ENCODE data around the gene TPD52L1. TPM values are rescaled to one million over a fixed set of nuclear protein-coding genes. Genes with fewer than 3 reads are reported as not detected.

The TPD52L1 gene
- total RNA-seq, 1 donor from 2014 or later, result 93.6 TPM

DNA sequence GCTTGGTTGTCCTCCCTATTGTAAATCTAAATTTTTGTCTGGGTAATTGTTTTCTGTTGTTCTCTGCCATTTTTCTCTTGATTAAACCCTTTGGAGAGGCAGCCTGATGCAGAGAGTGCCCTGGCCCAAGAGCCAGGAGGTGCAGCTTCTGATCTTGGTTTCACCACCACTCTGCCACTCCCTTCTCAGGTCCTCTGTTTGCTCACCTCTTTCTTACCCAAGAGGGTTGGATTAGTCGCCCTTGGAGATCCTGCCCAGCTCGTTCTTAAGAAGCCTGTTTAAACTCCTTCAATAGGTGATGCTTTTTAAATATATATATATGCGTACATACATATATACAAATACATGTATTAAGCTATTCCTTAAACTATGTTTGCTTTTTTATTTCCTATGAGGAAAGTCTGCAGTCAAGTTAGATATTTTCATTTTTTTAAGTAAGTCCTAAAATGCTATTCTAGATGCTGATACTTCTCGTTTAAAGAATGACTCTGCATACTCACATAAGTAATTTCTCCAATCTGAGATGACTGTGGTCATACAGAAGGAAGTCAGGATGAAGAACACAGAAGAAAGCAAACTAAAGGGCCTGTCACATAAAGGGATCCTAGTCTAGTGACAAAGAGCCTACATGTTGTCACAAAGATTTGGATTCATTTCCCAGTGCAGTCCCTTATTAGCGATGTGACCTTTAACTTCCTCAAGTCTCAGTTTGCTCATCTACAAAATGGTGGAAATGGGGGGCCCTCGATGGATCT lies 19.9 kb downstream of the TPD52L1 start:
- peaks cover 0 to 5% of the 10 kb centered on the region in 2 donors for H3K4me1 ChIP-seq
- DNase-seq (ENCODE audit: low spot score in 2 of 2), result no peak
- H3K9me3 ChIP-seq, result no peaks in the 10 kb centered on the region
- no peaks in the 10 kb centered on the region for H3K27me3 ChIP-seq
- no peak overlapping the region for H3K27ac ChIP-seq
- H3K36me3 ChIP-seq, result no peaks in the 10 kb centered on the region
- TF ChIP-seq, protein P1, sequence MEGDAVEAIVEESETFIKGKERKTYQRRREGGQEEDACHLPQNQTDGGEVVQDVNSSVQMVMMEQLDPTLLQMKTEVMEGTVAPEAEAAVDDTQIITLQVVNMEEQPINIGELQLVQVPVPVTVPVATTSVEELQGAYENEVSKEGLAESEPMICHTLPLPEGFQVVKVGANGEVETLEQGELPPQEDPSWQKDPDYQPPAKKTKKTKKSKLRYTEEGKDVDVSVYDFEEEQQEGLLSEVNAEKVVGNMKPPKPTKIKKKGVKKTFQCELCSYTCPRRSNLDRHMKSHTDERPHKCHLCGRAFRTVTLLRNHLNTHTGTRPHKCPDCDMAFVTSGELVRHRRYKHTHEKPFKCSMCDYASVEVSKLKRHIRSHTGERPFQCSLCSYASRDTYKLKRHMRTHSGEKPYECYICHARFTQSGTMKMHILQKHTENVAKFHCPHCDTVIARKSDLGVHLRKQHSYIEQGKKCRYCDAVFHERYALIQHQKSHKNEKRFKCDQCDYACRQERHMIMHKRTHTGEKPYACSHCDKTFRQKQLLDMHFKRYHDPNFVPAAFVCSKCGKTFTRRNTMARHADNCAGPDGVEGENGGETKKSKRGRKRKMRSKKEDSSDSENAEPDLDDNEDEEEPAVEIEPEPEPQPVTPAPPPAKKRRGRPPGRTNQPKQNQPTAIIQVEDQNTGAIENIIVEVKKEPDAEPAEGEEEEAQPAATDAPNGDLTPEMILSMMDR (IDR thresholded peaks at IDR 0.05), result no peak
- no peak overlapping the region for H3K4me3 ChIP-seq
- intact Hi-C loops (cut with DNase I), result no loop called here

DNA sequence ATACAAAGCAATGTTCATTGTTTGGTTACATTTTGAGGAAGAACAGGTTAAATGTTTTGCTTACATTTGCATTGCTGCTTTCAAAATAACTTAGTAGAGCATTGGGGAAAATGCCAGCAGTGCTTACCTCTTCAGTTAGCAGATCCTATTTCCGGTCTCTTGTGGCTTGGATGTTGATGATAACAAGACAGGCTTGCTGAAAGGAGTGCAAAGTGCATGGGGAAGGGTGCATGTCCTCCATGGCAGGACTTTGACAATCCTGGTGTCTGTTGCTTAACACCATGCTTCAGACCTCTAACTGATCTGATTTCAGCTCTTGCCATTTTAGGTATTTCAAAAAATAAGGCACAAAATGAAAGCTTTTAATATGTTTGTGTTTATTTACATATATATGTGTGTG lies 21.1 kb downstream of the TPD52L1 start:
- intact Hi-C loops (cut with DNase I), result no loop called here
- DNase-seq (ENCODE audit: low spot score in 2 of 2), result no peak
- Histone ChIP-seq H3K4me1 (peaks cover 0 to 1% of the 10 kb centered on the region in 2 donors), H3K27ac (no peak overlapping the region), H3K4me3 (no peak overlapping the region), H3K9me3 (no peaks in the 10 kb centered on the region), H3K36me3 (no peaks in the 10 kb centered on the region), H3K27me3 (no peaks in the 10 kb centered on the region)
- TF ChIP-seq, protein P1 (IDR thresholded peaks at IDR 0.05), result no peak

DNA sequence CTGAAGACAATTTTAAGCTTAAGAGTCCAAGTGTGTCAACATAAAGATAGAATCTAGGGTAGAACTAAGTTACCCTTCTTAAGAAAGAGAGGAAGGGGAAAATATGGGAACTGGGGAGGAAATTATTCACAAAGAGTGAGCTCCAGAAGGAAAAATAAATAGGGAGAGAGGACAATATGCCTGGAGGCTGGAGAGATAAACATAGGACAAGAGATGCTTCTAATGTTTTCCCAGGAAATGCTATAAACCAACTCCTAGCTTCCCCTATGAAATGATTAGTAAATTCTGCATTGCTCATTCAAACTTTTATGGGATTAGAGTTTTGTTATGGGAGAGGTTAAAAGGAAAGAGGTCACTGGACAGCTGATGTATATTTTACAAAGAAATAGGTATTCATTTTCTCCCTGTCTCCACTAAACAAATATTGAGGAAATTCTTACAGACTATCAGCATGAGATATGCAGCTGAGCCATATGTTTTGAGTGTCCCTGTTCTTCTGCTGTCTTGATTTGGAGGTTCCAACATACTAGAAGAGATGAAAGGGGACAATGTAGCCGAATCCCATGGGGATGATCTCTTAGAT lies 22.0 kb downstream of the TPD52L1 start:
- H3K4me3 ChIP-seq, result no peak overlapping the region
- no peak for DNase-seq (ENCODE audit: low spot score in 2 of 2)
- no peaks in the 10 kb centered on the region for H3K4me1 ChIP-seq
- no peak overlapping the region for H3K27ac ChIP-seq
- H3K27me3 ChIP-seq, result no peaks in the 10 kb centered on the region
- no peaks in the 10 kb centered on the region for H3K9me3 ChIP-seq
- intact Hi-C loops (cut with DNase I), result no loop called here
- H3K36me3 ChIP-seq, result no peaks in the 10 kb centered on the region
- TF ChIP-seq, protein P1 (IDR thresholded peaks at IDR 0.05), result no peak

DNA sequence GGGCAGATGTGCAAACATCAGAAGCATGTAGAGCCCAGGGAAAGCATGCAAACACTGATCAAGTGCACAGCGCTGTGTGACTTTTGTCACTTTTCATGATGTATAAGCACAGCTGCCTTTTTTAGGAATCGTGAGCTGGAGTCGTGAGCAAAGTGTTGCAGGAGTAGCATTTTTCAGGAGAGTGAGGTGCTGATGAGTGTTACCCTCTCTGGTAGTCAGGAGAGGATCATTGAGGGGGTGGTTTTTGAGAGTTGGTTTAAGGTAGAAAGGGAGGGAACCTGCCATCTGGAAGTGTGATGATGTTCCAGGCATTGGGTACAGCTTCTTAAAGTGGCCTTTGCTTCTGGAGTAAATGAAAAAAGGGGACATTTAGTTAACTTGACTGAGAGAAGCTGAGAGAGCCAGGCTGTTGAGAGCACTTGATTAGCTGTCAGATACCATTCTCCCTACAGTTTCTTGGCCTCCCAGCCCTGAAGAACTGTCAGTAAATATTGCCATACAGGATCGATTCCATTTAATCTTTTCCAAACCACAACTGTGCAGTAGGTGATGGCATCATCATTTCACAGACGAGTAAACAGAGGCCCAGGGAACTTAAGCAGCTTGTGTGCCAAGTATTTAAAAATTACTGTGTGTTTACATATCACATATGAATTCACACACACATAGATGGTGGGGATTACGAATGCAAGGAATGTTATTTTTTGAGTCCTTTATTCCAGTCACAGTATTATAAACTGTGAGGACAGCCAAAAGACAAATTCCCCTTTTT lies 28.9 kb downstream of the TPD52L1 start:
- Histone ChIP-seq H3K36me3 (no peaks in the 10 kb centered on the region), H3K4me1 (no peaks in the 10 kb centered on the region), H3K27ac (no peak overlapping the region), H3K9me3 (no peaks in the 10 kb centered on the region), H3K27me3 (no peaks in the 10 kb centered on the region), H3K4me3 (no peak overlapping the region)
- no peak for DNase-seq (ENCODE audit: low spot score in 2 of 2)
- intact Hi-C loops (cut with DNase I), result no loop called here
- TF ChIP-seq, protein P1 (IDR thresholded peaks at IDR 0.05), result no peak

DNA sequence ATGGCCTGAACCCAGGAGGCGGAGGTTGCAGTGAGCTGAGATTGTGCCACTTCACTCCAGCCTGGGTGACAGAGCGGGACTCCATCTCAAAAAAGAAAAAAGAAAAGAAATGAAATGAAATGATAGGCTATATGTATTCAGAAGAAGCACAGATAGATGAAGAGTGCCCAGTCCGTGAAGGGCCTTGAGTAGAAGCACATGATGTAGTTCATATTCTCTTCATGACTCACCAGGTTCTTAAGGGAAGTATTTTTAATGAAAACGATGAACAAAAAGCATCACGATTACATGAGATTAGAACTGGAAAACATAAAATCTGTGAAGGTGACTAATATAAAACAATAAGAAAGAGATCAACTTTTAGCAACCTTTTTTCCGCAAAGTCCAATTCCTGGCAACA lies 29.8 kb downstream of the TPD52L1 start:
- Histone ChIP-seq H3K27ac (no peak overlapping the region), H3K4me1 (peaks cover 0 to 4% of the 10 kb centered on the region in 2 donors), H3K9me3 (no peaks in the 10 kb centered on the region), H3K4me3 (no peak overlapping the region), H3K36me3 (no peaks in the 10 kb centered on the region), H3K27me3 (no peaks in the 10 kb centered on the region)
- TF ChIP-seq, protein P1 (IDR thresholded peaks at IDR 0.05), result no peak
- no peak for DNase-seq (ENCODE audit: low spot score in 2 of 2)
- intact Hi-C loops (cut with DNase I), result no loop called here
